HG02571 (cell line): ENCODE results near the gene TSPEAR.
"Not testable (repeated sequence)": the region's sequence is repeated elsewhere in the genome, so short reads cannot be mapped to it uniquely, and the experiment has no call there.

Source experiments
- ATAC-seq: cut with Tn5 transposase; IDR thresholded peaks from one replicate; pipeline ENCODE4 v1.9.1; 2021; ENCODE audit warnings: mild to moderate bottlenecking, moderate library complexity; ENCODE audit not compliant: unreplicated experiment

Gene TSPEAR

DNA sequence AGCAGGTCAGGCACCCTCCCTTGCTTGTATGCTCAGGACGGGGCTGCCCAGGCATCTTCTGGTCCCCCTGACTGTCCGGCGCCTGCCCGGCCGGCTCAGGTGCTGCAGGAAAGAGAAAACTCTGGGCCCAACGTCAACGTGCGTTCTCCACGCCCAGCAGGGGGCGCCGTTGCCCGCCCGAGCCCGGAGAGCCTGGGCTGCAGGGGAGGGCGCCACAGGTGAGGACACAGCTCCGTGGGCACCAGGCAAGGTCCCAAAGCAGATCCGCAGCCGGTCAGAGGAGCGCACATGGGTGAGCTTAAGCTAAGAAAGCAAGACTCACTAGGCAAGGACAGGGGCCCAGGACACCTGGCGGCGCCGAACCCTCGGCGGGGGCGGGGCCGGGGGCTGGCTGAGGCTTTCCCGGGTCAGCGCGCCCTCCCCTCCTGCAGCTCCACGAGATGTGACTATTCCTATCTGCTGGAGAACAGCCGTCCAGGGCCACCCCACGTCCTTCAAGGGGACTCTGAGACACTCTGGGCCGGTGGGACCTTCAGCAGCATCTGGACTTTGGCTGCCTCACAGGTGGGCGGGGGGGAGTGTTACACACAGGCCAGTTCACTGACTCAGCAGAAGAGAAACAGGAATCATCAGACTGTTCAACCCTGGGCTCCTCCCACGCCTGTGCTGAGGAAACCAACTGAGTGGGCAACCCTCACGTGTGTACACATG, 200.7 kb downstream of the TSPEAR start:
- no peak for ATAC-seq

DNA sequence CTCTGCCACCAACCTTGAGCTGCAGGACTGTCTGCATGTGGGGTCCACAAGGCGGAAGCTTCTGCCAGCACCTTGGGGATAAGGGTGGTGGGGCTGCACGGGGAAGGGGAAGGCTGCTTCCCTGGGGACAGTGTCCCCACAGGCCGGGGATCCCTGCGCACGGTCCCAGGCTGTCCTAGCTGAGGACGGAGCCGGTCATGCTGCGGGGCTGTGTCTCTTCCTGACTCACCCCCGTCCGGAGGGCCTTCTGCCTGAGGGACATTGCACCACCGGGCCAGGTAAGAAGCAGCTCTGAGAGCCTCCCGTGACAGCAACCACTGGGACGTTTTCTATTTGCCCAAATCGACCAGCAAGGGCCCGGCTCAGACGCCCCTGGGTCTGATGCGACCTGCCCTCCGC, 201.3 kb downstream of the TSPEAR start:
- ATAC-seq, result no peak

DNA sequence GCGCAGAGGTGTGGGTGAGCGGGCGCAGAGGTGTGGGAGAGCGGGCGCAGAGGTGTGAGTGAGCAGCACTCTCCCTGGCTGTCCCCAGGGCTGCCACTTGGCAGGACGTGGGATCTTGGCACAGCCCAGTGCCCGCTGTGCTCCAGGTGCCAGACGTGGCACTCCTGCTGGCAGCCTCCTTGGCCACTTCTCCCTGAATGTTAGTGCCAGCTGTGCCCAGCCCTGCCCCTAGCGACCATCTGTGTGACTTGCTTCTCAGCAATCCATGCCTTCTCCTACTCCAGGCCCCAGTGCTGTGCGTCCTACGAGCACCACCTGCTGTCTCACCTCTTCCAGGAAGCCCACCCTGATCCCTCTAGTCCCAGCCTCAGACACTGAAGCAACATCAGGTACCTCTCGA, 201.8 kb downstream of the TSPEAR start:
- no peak for ATAC-seq

DNA sequence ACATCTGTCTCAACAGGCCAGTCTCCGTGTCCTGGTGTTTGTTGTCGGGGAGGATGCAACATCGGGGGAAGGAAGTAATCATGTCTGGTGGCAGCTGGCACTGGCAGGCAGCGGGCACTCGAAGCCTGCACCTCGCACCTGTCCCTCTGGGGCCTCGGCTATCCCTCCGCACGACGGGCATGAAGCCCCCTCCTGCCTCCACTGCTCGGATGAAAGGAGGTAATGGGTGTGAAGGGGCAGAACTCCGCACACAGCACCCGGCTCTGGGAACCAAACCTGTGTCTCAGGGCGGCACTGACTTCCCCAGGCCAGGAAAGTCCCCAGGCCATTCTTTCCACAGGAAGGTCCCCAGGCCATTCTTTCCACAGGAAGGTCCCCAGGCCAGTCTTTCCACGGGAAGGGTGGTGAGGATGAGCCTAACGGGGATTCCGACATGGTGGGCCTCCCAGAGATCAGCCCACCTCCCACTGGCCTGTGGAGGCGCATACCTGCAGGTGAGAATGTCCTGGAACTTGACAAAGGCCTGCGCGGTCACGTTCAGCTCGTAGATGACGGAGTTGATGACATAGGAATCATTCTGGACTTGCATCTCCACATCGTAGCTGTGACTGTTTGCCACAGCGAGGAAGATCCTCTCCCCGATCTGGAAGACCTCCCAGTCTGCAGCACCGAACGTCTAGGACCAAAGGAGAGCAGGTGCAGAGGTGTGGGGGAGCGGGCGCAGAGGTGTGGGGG, 202.5 kb downstream of the TSPEAR start:
- no peak for ATAC-seq

DNA sequence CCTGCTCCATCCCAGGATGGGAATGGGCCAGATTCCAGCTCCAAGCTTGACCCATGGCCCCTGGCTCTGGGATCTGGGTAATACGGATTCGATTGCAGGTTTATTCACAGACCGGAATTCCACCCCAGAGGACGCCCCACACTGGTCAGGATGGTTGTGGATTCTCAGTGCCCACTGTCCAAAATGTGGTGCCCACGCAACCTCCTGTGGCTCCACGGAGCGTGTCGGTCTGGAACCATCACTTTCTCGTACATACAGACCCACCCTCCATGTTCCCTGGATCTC, 203.0 kb downstream of the TSPEAR start:
- no peak for ATAC-seq

DNA sequence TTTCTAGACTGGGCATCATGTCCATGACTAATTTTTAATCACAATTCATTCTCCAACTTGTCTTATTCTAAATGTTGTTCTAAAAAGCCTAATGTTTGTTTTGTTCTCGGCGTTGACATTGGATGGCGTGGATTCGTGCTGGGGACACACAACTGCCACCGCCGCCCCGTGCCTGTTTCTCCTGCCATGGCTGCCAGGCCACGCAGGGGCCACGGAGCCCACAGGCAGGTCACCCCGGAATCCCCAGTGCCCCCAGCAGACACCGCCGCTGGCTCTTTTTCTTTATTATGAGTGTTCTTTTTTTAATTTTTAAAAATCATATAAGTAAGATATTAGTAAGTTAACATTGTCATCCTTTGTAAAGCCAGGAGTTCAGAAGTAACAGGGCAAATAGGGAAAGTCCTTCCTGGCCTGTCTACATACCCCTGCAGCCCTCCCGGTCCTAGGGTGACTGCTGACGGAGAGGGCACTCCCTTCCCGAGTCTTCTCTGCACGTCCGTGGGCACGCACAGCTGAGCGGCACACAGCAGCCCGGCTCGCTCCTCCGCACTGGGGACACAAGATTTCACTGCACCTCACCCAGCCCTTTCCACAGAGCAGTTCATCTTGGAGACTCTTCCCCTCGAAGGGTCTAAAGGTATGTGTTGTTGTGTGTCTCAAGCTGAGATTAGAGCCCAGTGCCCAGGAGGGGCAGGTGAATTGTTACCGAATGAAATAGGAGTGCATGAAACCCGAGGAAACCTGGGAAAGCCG, 203.5 kb downstream of the TSPEAR start:
- no peak for ATAC-seq

DNA sequence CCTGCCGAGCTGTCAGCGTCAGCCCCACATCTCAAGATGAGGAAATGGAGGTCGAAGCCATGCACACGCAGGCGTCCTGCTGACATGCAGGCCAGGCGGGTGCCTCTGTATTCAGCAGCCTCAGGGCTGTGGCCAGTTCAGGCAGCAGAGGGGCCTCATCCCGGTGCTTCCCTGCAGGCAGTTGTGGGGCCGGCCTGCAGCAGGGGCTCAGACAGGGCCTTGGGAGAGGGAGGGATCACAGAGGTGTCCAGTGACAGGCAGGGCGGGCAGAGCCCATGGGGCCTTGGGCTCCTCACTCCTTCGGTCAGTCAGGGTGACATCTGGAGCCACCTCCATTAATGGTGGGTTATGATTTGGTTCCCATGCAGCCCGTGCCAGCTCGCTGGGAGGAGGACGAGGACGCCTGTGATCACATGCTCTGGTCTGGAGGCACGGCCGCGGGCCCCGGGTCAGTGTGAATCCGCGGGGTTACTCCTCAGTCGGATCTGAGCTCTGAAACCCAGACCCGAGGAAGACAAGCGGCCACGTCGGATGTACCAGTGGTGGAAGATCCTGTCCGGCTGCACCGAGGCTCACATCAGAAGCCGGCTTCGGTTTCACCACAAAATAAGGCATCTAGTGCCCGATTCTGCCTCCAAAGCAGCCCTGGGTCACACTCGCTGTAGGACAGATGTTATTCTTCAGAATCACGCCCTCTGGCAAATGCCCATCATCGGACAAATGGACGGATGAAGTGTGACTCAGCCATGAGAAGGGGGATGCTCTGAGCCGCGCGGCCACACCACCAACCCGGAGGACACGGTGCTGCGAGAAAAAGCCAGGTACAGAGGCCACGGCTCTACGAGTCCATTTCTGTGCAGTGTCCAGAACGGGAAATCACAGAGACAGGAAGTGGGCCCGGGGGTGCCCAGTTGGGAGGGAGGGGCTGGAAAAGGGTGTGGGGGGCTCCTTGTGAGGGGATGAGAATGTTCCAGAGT, 204.8 kb downstream of the TSPEAR start:
- no peak for ATAC-seq

DNA sequence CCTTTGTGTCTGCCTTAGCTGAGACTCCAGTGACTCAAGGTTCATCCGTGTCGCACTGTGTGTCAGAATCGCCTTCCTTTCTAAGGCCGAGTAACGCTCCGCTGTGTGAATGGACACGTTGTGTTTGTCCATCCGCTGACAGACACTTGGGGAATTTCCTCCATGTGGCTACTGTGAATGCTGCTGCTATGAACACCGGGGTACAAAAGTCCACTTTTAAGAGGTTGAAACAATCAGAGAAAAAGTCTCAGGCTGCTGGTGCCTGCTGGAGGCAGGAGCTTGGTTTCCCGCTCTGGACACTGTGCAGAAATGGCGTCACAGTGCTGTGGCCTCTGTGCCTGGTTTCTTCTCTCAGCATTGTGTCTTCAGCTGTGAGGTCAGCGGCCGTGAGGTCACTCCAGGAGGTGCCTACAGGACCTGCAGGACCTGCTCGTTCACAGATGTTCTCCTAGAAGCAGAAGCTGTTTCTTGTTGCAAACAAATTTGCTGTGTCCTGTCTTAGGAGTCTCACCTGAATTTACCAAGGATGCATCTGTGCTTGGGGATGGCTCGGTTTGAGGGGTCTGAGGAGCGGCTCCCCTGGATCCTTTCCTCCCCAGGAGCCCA, 205.6 kb downstream of the TSPEAR start:
- ATAC-seq, result no peak

DNA sequence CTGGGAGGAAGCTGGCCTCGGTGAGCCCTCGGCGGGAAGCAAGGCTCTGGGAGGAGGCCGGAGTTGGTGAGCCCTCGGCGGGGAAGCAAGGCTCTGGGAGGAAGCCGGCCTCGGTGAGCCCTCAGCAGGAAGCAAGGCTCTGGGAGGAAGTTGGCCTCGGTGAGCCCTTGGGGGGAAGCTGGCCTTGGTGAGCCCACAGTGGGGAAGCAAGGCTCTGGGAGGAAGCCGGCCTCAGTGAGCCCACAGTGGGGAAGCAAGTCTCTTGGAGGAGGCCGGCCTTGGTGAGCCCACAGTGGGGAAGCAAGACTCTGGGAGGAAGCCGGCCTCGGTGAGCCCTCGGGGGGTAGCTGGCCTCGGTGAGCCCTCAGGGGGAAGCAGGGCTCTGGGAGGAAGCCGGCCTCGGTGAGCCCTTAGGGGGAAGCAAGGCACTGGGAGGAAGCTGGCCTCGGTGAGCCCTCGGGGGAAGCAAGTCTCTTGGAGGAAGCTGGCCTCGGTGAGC, 207.4 kb downstream of the TSPEAR start:
- ATAC-seq, result no peak

DNA sequence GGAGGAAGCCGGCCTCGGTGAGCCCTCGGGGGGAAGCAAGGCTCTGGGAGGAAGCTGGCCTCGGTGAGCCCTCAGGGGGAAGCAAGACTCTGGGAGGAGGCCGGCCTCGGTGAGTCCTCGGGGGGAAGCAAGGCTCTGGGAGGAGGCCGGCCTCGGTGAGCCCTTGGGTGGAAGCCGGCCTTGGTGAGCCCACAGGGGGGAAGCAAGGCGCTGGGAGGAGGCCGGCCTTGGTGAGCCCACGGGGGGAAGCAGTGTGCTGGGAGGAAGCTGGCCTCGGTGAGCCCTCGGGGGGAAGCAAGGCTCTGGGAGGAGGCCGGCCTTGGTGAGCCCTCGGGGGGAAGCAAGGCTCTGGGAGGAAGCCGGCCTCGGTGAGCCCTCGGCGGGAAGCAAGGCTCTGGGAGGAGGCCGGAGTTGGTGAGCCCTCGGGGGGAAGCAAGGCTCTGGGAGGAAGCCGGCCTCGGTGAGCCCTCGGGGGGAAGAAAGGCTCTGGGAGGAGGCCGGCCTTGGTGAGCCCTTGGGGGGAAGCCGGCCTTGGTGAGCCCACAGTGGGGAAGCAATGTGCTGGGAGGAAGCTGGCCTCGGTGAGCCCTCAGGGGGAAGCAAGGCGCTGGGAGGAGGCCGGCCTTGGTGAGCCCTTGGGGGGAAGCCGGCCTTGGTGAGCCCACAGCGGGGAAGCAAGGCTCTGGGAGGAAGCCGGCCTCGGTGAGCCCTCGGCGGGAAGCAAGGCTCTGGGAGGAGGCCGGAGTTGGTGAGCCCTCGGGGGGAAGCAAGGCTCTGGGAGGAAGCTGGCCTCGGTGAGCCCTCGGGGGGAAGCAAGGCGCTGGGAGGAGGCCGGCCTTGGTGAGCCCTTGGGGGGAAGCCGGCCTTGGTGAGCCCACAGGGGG, 208.1 kb downstream of the TSPEAR start:
- not testable (repeated sequence) for ATAC-seq

DNA sequence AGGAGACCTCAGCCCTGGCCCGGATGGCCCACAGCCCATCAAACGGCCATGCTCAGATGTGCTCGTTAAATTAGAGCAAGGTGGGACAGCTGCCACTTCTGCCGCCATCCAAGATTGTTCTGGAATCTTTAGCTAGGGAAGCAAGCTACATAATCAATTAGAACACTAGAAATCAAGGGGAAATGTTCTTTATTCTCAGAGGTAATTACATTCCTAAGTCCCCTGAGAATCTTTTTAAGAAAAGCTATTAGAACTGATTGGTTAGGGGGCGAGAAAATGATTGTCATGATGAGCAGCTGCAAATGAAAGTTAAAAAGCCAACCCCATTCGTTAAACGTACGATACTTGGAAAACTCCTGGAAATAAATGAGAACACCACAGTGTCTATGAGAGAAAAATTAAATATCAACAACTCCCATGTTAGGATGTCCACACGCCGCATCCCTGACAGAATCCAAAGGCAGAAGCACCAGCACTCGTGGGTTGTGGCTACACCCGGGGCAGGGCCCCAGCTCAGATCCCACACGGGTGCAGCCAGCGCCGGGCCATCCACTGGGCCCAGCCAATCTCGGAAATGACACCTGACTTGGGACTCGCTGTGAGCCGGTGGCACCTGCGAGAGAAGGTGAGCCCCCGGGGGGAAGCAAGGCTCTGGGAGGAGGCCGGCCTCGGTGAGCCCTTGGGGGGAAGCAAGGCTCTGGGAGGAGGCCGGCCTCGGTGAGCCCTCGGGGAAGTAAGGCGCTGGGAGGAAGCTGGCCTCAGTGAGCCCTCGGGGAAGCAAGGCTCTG, 209.0 kb downstream of the TSPEAR start:
- no peak for ATAC-seq

DNA sequence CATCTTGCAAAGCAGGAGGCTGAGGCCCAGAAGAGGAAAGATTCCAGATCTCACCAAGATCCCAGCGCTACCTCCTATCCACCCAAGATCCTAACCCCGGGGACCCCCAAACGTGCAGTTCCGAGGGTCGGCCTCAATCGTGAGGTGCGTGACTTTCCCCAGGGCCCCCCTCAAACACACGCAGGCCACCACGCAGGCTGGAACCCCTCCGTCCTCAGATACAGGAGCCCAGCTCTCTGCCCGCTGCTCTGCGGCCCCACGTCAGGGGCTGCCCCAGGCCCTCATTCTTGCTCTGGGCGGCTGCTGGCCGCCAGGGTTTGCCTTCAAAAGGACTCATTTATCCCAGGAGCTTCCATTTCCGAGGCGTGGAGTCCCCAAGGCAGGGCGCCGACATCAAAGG, 211.3 kb downstream of the TSPEAR start:
- no peak for ATAC-seq

DNA sequence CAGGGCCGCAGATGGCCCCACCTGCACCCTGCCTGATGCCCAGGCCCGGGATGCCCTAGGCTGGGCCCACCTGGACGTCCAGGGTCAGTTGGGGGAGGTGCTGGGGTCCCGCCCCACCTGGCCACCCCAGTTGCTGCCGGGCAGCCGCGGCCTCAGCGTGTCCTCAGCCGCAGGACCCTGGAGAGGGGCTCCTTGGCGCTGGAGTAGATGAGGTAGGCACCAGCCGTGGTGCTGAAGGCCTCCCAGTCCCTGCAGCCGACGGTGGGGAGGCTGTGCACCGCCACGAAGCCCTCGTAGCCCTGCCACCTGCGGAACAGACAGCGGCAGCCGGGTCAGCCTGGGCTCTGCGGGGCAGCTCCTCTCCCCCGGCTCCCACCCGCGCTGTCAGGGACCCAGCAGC, 211.7 kb downstream of the TSPEAR start:
- no peak for ATAC-seq

DNA sequence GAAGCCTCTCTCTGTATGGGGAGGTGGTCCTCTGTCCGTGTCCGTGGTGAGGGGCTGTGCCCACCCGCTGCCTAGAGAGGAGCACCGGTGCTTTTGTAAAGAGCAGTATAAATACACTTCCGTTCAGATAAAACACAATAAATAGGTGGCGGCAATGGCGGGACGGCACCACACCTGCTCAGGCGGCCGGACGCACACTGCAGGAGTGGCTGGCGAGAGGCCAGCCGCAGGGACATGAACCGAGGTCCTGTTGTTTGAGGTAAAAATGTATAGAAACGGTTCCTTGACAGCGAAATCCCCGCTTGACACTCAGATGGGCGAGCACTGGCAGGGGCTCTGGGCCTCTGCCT, 212.2 kb downstream of the TSPEAR start:
- no peak for ATAC-seq

DNA sequence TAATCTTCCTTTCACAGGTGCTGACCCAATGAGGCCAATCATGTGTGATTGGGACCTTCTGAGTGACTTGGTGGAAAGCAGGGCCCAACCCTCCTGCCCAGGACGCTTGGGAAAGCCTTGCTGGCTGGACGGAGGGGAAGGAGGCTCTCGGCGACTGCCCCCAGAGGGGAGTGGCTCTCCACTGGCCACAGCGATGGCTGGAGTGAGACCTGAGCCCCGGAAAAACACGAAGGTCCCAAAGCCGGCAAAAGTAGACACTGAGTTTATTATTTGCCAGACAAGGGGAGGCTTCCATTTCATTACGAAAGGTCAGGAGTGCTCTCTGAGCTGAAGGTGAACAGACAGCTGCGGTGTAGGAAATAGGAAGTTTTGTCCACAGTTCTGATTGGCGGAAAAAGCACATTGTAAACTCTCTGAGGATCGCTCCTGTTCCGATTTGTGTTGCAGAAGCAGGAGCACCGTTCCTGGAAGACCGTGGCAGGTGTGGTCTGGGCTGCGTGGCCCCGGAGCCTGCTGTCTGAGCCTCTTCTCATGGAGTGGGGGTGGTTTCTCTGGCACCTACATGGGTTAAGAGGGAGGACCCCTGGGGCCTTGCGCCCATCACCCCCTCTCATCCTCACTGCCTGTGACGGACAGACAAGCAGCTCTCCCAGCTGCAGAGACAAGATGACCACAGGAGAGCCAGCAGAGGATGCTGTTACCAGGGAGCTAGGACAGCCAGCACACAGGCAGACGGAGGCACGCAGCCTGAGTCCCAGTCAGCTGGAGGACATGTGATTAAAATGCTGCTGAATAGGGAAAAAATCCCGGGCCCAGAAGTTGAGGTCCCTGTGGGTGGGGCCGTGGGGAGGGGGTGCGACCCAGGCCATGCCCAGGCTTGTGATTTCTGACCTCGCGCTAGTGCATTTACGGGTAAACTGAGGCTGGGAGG, 212.8 kb downstream of the TSPEAR start:
- no peak for ATAC-seq

DNA sequence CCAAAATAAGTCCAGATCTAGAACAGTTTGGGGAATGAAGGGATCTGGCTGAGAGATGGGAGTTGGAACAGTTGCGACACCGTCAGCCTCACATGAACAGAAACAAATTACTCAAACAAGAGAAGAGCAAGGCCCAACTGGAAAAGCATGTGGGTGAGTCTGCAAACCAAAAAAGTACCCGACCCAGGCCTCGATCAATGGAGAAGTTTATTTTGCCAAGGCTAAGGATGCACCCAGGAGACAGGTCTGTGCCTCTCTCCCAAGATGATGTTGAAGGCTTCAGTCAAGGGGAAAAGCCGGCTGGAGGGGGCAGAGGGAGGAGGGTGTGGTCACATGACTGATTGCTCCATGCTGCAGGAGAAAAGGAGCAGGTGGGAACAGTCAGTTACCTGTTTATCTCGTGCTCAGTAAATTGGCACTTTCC, 213.7 kb downstream of the TSPEAR start:
- no peak for ATAC-seq
